B cell (primary cell): ENCODE measurements around the gene TMPRSS5. TPM values are rescaled to one million over a fixed set of nuclear protein-coding genes. Genes with fewer than 3 reads are reported as not detected.

Experiments
- ATAC-seq: fragments of 200-7000 bp; cut with Tn5 transposase; one replicate; pipeline ENCODE4 v1.10.0; 2021; ENCODE audit warnings: low read depth, mild to moderate bottlenecking, moderate number of reproducible peaks, moderate library complexity
- CTCF ChIA-PET: fragments of 350-600 bp; sonication (Branson Sonifier 250); formaldehyde crosslinking; loops from one replicate; lab custom pipeline; 2021; ENCODE audit warnings: antibody characterized with exemption, inconsistent platforms; lab: Charles Lee
- POLR2A ChIA-PET: fragments of 350-600 bp; sonication (Branson Sonifier 250); formaldehyde crosslinking; loops from one replicate; lab custom pipeline; 2021; ENCODE audit warnings: antibody characterized with exemption; lab: Charles Lee
- DNase-seq: peaks from one replicate; pipeline ENCODE4 v3.0.0; 2013
- H2AFZ ChIP-seq: 2 replicates; pipeline ENCODE4 v1.6.1; 2012; ENCODE audit warnings: mild to moderate bottlenecking, low read depth, low read length; ENCODE audit not compliant: insufficient read depth, poor library complexity, severe bottlenecking
- H3K27ac ChIP-seq, 2 donors: 1 replicate in 1 of 2; 2 replicates in 1 of 2; pipeline ENCODE4 v1.5.1; 2012 to 2013; ENCODE audit warnings: low read length in 2 of 2, mild to moderate bottlenecking in 2 of 2, moderate library complexity in 1 of 2
- H3K27me3 ChIP-seq, 4 experiments: fragments of 200-600 bp in 1 of 4; sonication (generic) in 1 of 4; replicated peaks in 1 of 4; 1 replicate in 2 of 4; 2 replicates in 2 of 4; pipeline versions ENCODE4 v1.6.1 to v1.7.0; 2013 to 2016; ENCODE audit warnings: low read length in 3 of 4, mild to moderate bottlenecking in 2 of 4, mixed read lengths in 1 of 4, moderate library complexity in 1 of 4; ENCODE audit not compliant: insufficient read depth in 4 of 4, control insufficient read depth in 3 of 4; ENCODE audit errors: control extremely low read depth in 1 of 4
- H3K36me3 ChIP-seq, 2 experiments: replicated peaks in 1 of 2; 1 replicate in 1 of 2; 2 replicates in 1 of 2; pipeline versions ENCODE4 v1.6.1 to v1.7.1; 2013; ENCODE audit warnings: low read length in 1 of 2; ENCODE audit not compliant: insufficient read depth in 2 of 2, control insufficient read depth in 1 of 2; ENCODE audit errors: control extremely low read depth in 1 of 2, extremely low read depth in 1 of 2
- H3K4me1 ChIP-seq, 2 donors: fragments of 200-600 bp in 1 of 2; sonication (generic) in 1 of 2; 1 replicate in 1 of 2; 2 replicates in 1 of 2; pipeline versions ENCODE4 v1.5.1 to v1.6.1; 2013 to 2017; ENCODE audit warnings: low read length in 2 of 2; ENCODE audit not compliant: control insufficient read depth in 2 of 2, insufficient read depth in 2 of 2
- H3K4me2 ChIP-seq: replicated peaks from 2 replicates; pipeline ENCODE3; 2012; ENCODE audit warnings: mild to moderate bottlenecking, low read depth, low read length; ENCODE audit not compliant: poor library complexity, severe bottlenecking
- H3K4me3 ChIP-seq, 5 experiments: fragments of 200-600 bp in 1 of 5; sonication (generic) in 1 of 5; 1 replicate in 3 of 5; 2 replicates in 2 of 5; pipeline versions ENCODE4 v1.5.1 to v1.7.0; 2011 to 2016; ENCODE audit warnings: low read length in 4 of 5, mild to moderate bottlenecking in 4 of 5, low read depth in 2 of 5, control low read depth in 1 of 5, moderate library complexity in 1 of 5; ENCODE audit not compliant: insufficient read depth in 1 of 5; ENCODE audit errors: control extremely low read depth in 1 of 5, extremely low read depth in 1 of 5
- H3K79me2 ChIP-seq: fragments of 200-600 bp; sonication (generic); one replicate; pipeline ENCODE4 v1.6.0; 2016; ENCODE audit warnings: low read length; ENCODE audit not compliant: control insufficient read depth, insufficient read depth
- H3K9ac ChIP-seq: fragments of 200-600 bp; sonication (generic); 2 replicates; pipeline ENCODE4 v1.6.1; 2017; ENCODE audit warnings: mild to moderate bottlenecking, low read length, moderate library complexity
- H3K9me3 ChIP-seq, 3 donors: one replicate each; pipeline versions ENCODE4 v1.6.1 to v1.7.1; 2013; ENCODE audit warnings: low read length in 2 of 3; ENCODE audit not compliant: control insufficient read depth in 2 of 3, insufficient read depth in 1 of 3; ENCODE audit errors: control extremely low read depth in 1 of 3
- H4K20me1 ChIP-seq: 2 replicates; pipeline ENCODE4 v1.6.0; 2012; ENCODE audit warnings: mild to moderate bottlenecking, low read length; ENCODE audit not compliant: insufficient read depth, control insufficient read depth, poor library complexity, severe bottlenecking
- H3K27ac Mint-ChIP-seq: one replicate; pipeline ENCODE4 v1.8.0; 2021; ENCODE audit warnings: mixed read lengths
- H3K27me3 Mint-ChIP-seq: one replicate; pipeline ENCODE4 v1.8.0; 2021; ENCODE audit warnings: mixed read lengths
- H3K4me1 Mint-ChIP-seq: one replicate; pipeline ENCODE4 v1.8.0; 2021; ENCODE audit warnings: mixed read lengths
- H3K4me3 Mint-ChIP-seq: one replicate; pipeline ENCODE4 v1.8.0; 2021; ENCODE audit warnings: mixed read lengths
- H3K9me3 Mint-ChIP-seq: one replicate; pipeline ENCODE4 v1.8.0; 2022; ENCODE audit warnings: mixed read lengths; ENCODE audit not compliant: insufficient read depth
- CTCF ChIP-seq: fragments of 200-600 bp; IDR thresholded peaks from one replicate; pipeline ENCODE4 v1.8.0; 2022; ENCODE audit warnings: antibody characterized with exemption, mild to moderate bottlenecking
- EZH2 ChIP-seq: IDR thresholded peaks from 2 replicates; pipeline ENCODE4 v1.6.1; 2012; ENCODE audit warnings: borderline replicate concordance, low read depth, mild to moderate bottlenecking, moderate library complexity, low read length; ENCODE audit not compliant: insufficient read depth, poor library complexity, severe bottlenecking
- WGBS: methylation state at CpG from one replicate; pipeline ENCODE4 v1.1.5; 2013; ENCODE audit warnings: missing lambda C conversion rate; ENCODE audit not compliant: insufficient coverage; 5-methylcytosine and 5-hydroxymethylcytosine counted together
- intact Hi-C: fragments of 100-400 bp; cut with micrococcal nuclease; formaldehyde crosslinking; loops from one replicate; pipeline ENCODE4 v1.10.0; 2022
- polyA plus RNA-seq: library from polyadenylated mRNA; depleted of rRNA; stranded (reverse); fragments of >200 nt; gene quantifications from 2 replicates; pipeline ENCODE4 v1.2.3, GENCODE V29; 2012
- total RNA-seq, 2 donors: library from RNA; stranded (reverse); fragments of 120-200 nt in 1 of 2; gene quantifications; 1 replicate in 1 of 2; 2 replicates in 1 of 2; pipeline versions ENCODE4 v1.2.3 to v1.2.4, GENCODE V29; 2013 to 2022

Gene TMPRSS5
- total and polyA plus RNA-seq, 2 donors (not counting 1 experiment from before 2014, with no cell fraction given), result 0.74 to 0.86 TPM

GRCh38 chr11:113677685-113678084, 28.4 kb downstream of the TMPRSS5 start:
- Histone ChIP-seq H3K4me1 (no peaks in the 10 kb centered on the region), H4K20me1 (no peaks in the 10 kb centered on the region), H3K9ac (no peak overlapping the region), H3K9me3 (no peaks in the 10 kb centered on the region), H3K4me3 (no peak overlapping the region), H3K27ac (no peak overlapping the region), H3K4me2 (no peak overlapping the region), H3K79me2 (no peaks in the 10 kb centered on the region), H2AFZ (no peak overlapping the region), H3K36me3 (no peaks in the 10 kb centered on the region), H3K27me3 (no peaks in the 10 kb centered on the region)
- Mint-ChIP-seq H3K4me3 (no peak overlapping the region), H3K27ac (no peak overlapping the region), H3K4me1 (no peaks in the 10 kb centered on the region), H3K27me3 (peaks cover 9% of the 10 kb centered on the region), H3K9me3 (no peaks in the 10 kb centered on the region)
- POLR2A ChIA-PET, result no interaction called here
- no peak for TF ChIP-seq EZH2
- no peak for TF ChIP-seq CTCF
- CTCF ChIA-PET, result no interaction called here
- WGBS, result 96% methylated on average over 5 of the region's 5 CpGs
- intact Hi-C loops, result no loop called here
- no peak for ATAC-seq
- no peak for DNase-seq

GRCh38 chr11:113675565-113675964, 30.5 kb downstream of the TMPRSS5 start:
- no peaks in the 10 kb centered on the region for H3K4me1 Mint-ChIP-seq
- POLR2A ChIA-PET, result no interaction called here
- no peak for TF ChIP-seq EZH2
- TF ChIP-seq CTCF, result no peak
- intact Hi-C loops, result no loop called here
- Histone ChIP-seq H3K79me2 (no peaks in the 10 kb centered on the region), H3K4me2 (no peak overlapping the region), H4K20me1 (no peaks in the 10 kb centered on the region), H3K27ac (no peak overlapping the region), H3K9ac (no peak overlapping the region), H3K9me3 (no peaks in the 10 kb centered on the region), H2AFZ (no peak overlapping the region), H3K4me3 (no peak overlapping the region), H3K27me3 (no peaks in the 10 kb centered on the region), H3K4me1 (no peaks in the 10 kb centered on the region), H3K36me3 (no peaks in the 10 kb centered on the region)
- no peak overlapping the region for H3K27ac Mint-ChIP-seq
- ATAC-seq (no peak), DNase-seq (no peak)
- WGBS, result 82% methylated on average over 4 of the region's 5 CpGs
- H3K4me3 Mint-ChIP-seq, result no peak overlapping the region
- peaks cover 9% of the 10 kb centered on the region for H3K27me3 Mint-ChIP-seq
- no peaks in the 10 kb centered on the region for H3K9me3 Mint-ChIP-seq
- CTCF ChIA-PET, result no interaction called here
